ENCODE measurements around the gene STEAP3.

DNA sequence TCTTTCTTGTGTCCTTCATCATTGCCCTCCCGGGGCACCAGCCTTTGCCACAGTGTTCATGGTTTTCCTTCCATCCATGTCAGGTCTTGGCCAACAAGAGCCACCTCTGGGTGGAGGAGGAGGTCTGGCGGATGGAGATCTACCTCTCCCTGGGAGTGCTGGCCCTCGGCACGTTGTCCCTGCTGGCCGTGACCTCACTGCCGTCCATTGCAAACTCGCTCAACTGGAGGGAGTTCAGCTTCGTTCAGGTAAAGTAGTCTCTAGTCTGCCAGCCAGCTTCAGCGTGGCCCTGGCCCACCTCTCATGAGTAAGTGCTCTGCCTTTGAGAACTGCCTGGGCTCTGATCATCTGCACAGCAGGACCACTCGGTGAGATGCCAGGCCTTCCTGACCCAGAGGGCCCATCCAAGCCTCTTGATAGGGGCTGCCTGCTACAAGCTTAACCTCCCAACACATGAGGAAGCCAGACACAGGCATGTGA lies 31.0 kb downstream of the STEAP3 start:
- no peak for TF ChIP-seq EZH2phosphoT487 (IDR thresholded peaks at IDR 0.05; ENCODE audit: borderline replicate concordance, low read length)
- TF ChIP-seq, protein P1, sequence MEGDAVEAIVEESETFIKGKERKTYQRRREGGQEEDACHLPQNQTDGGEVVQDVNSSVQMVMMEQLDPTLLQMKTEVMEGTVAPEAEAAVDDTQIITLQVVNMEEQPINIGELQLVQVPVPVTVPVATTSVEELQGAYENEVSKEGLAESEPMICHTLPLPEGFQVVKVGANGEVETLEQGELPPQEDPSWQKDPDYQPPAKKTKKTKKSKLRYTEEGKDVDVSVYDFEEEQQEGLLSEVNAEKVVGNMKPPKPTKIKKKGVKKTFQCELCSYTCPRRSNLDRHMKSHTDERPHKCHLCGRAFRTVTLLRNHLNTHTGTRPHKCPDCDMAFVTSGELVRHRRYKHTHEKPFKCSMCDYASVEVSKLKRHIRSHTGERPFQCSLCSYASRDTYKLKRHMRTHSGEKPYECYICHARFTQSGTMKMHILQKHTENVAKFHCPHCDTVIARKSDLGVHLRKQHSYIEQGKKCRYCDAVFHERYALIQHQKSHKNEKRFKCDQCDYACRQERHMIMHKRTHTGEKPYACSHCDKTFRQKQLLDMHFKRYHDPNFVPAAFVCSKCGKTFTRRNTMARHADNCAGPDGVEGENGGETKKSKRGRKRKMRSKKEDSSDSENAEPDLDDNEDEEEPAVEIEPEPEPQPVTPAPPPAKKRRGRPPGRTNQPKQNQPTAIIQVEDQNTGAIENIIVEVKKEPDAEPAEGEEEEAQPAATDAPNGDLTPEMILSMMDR (conservative IDR thresholded peaks at IDR 0.05; ENCODE audit: low read depth, low read length), result no peak

All from PC-3 (cell line).